Liver (tissue), 9 donors: ENCODE measurements around the gene NPIPA3. TPM values are rescaled to one million over a fixed set of nuclear protein-coding genes. Genes with fewer than 3 reads are reported as not detected.

Source experiments
- DNase-seq: peaks from one replicate; pipeline ENCODE4 v3.0.0-alpha.2; 2017; ENCODE audit warnings: low spot score
- H3K27ac ChIP-seq, 2 donors: one replicate each; pipeline ENCODE4 v1.7.0; 2013; ENCODE audit warnings: inconsistent platforms in 2 of 2, low read length in 2 of 2, control low read depth in 1 of 2, low read depth in 1 of 2, mild to moderate bottlenecking in 1 of 2
- H3K27me3 ChIP-seq, 4 donors: one replicate each; pipeline versions ENCODE4 v1.6.1 to v1.7.0; 2013; ENCODE audit warnings: low read length in 3 of 4, inconsistent platforms in 1 of 4, mild to moderate bottlenecking in 1 of 4, moderate library complexity in 1 of 4; ENCODE audit not compliant: control insufficient read depth in 4 of 4, insufficient read depth in 4 of 4
- H3K36me3 ChIP-seq, 4 donors: one replicate each; pipeline versions ENCODE4 v1.6.1 to v1.7.0; 2013; ENCODE audit warnings: low read length in 3 of 4, mild to moderate bottlenecking in 3 of 4, low read depth in 1 of 4, moderate library complexity in 1 of 4; ENCODE audit not compliant: control insufficient read depth in 4 of 4, insufficient read depth in 3 of 4
- H3K4me1 ChIP-seq, 4 donors: one replicate each; pipeline versions ENCODE4 v1.6.1 to v1.7.0; 2013; ENCODE audit warnings: low read length in 3 of 4, mild to moderate bottlenecking in 3 of 4, moderate library complexity in 1 of 4; ENCODE audit not compliant: control insufficient read depth in 4 of 4, insufficient read depth in 4 of 4
- H3K4me3 ChIP-seq, 3 donors: one replicate each; pipeline versions ENCODE4 v1.6.1 to v1.7.0; 2013; ENCODE audit warnings: low read length in 3 of 3, control low read depth in 1 of 3, low read depth in 1 of 3, mild to moderate bottlenecking in 1 of 3
- H3K9ac ChIP-seq, 2 donors: one replicate each; pipeline ENCODE4 v1.7.0; 2013; ENCODE audit warnings: low read length in 2 of 2, mild to moderate bottlenecking in 2 of 2, moderate library complexity in 2 of 2, control low read depth in 1 of 2, low read depth in 1 of 2
- H3K9me3 ChIP-seq, 4 donors: one replicate each; pipeline versions ENCODE4 v1.6.1 to v1.7.0; 2013; ENCODE audit warnings: low read length in 3 of 4; ENCODE audit not compliant: control insufficient read depth in 4 of 4
- CTCF ChIP-seq: fragments of 150-350 bp; IDR thresholded peaks from 2 replicates; pipeline ENCODE4 v1.5.1; 2017; ENCODE audit warnings: improper control_type of control experiment, low read depth, low read length; ENCODE audit not compliant: missing input control
- EGR1 ChIP-seq, 2 donors: IDR thresholded peaks; 2 replicates each; pipeline ENCODE4 v1.6.1; 2016 to 2018; ENCODE audit warnings: antibody characterized with exemption in 2 of 2, low read depth in 2 of 2
- FOXA1 ChIP-seq: IDR thresholded peaks from 2 replicates; pipeline ENCODE4 v1.6.1; 2016; ENCODE audit warnings: antibody characterized with exemption
- FOXA2 ChIP-seq: IDR thresholded peaks from 2 replicates; pipeline ENCODE4 v1.6.1; 2016; ENCODE audit warnings: antibody characterized with exemption
- GABPA ChIP-seq, 2 donors: IDR thresholded peaks in 1 of 2; conservative IDR thresholded peaks in 1 of 2; 2 replicates each; pipeline ENCODE4 v1.6.1; 2016; ENCODE audit warnings: antibody characterized with exemption in 2 of 2, mild to moderate bottlenecking in 1 of 2, moderate library complexity in 1 of 2
- HNF4A ChIP-seq, 2 donors: conservative IDR thresholded peaks; 2 replicates each; pipeline ENCODE4 v1.6.1; 2016; ENCODE audit warnings: antibody characterized with exemption in 2 of 2, mild to moderate bottlenecking in 2 of 2
- HNF4G ChIP-seq: IDR thresholded peaks from 2 replicates; pipeline ENCODE4 v1.6.1; 2016; ENCODE audit warnings: antibody characterized with exemption
- JUND ChIP-seq, 2 donors: IDR thresholded peaks; 2 replicates each; pipeline ENCODE4 v1.6.1; 2016; ENCODE audit warnings: antibody characterized with exemption in 2 of 2
- NR2F2 ChIP-seq: IDR thresholded peaks from 2 replicates; pipeline ENCODE4 v1.6.1; 2016; ENCODE audit warnings: antibody characterized with exemption
- RAD21 ChIP-seq, 2 donors: IDR thresholded peaks; 2 replicates each; pipeline ENCODE4 v1.6.1; 2016; ENCODE audit warnings: antibody characterized with exemption in 2 of 2, mild to moderate bottlenecking in 2 of 2
- RXRA ChIP-seq, 2 donors: IDR thresholded peaks; 2 replicates each; pipeline ENCODE4 v1.6.1; 2017 to 2018; ENCODE audit warnings: antibody characterized with exemption in 2 of 2, mild to moderate bottlenecking in 1 of 2
- SP1 ChIP-seq: IDR thresholded peaks from 2 replicates; pipeline ENCODE4 v1.6.1; 2018; ENCODE audit warnings: antibody characterized with exemption, mild to moderate bottlenecking
- TAF1 ChIP-seq: conservative IDR thresholded peaks from 2 replicates; pipeline ENCODE4 v1.6.1; 2016; ENCODE audit warnings: antibody characterized with exemption, mild to moderate bottlenecking
- YY1 ChIP-seq: IDR thresholded peaks from 2 replicates; pipeline ENCODE4 v1.6.1; 2016; ENCODE audit warnings: antibody characterized with exemption, mild to moderate bottlenecking
- WGBS: extraction: QIAGEN DNeasy Blood & Tissue Kit; methylation state at CpG from one replicate; pipeline ENCODE4 v1.1.7; 2013; 5-methylcytosine and 5-hydroxymethylcytosine counted together
- polyA plus RNA-seq, 2 donors: library from polyadenylated mRNA; stranded (reverse) in 1 of 2; unstranded in 1 of 2; fragments of 200-250 nt in 1 of 2; fragments of >200 nt in 1 of 2; fragmentation: Nextera tagmentation in 1 of 2; extraction: Ambion mirVana in 1 of 2; gene quantifications; one replicate each; pipeline versions ENCODE4 v1.2.1 to v1.2.3, GENCODE V29; 2013 to 2015
- total RNA-seq, 2 donors: library from RNA; depleted of rRNA; stranded (reverse); fragments of >200 nt; gene quantifications; one replicate each; pipeline ENCODE4 v1.2.3, GENCODE V29; 2014
- TF ChIP-seq, protein P1 (sequence below): IDR thresholded peaks from 2 replicates; pipeline ENCODE4 v1.6.1; 2016; ENCODE audit warnings: antibody characterized with exemption, mild to moderate bottlenecking
- TF ChIP-seq, protein P2 (sequence below): IDR thresholded peaks from 2 replicates; pipeline ENCODE4 v1.6.1; 2016; ENCODE audit warnings: antibody characterized with exemption
- TF ChIP-seq, protein P3 (sequence below): IDR thresholded peaks from 2 replicates; pipeline ENCODE4 v1.6.1; 2016; ENCODE audit warnings: antibody characterized with exemption
- TF ChIP-seq, protein P4 (sequence below): IDR thresholded peaks from 2 replicates; pipeline ENCODE4 v1.6.1; 2016; ENCODE audit warnings: antibody characterized with exemption
- donor health status: healthy.
- donor health status: healthy.
- donor health status: healthy.
- donor health status: healthy.
- donor health status: healthy.

NPIPA3 gene
- total and polyA plus RNA-seq, 4 donors: 0.22 to 0.75 (median 0.23) TPM; not detected in 1

DNA sequence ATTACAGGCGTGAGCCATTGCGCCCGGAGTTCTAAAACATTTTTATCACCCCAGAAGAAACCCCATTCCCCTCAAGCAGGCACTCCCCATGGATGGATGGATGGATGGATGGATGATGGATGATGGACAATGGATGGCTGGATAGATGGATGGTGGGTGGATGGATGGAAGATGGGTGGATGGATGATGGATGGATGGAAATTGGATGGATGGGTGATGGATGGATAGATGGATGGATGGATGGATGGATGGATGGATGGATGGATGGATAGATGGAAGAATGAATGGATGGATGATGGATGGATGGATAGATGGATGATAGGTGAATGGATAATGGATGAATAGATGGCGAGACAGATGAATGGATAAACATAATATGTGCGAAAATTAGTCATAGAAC, 25.6 kb upstream of the NPIPA3 start:
- no peak overlapping the region for H3K4me3 ChIP-seq
- no peak for DNase-seq
- H3K27ac ChIP-seq: no peak overlapping the region
- TF ChIP-seq GABPA (IDR thresholded peaks at IDR 0.05 in 1 of 2, conservative IDR thresholded peaks at IDR 0.05 in 1 of 2) (no peak), EGR1 (IDR thresholded peaks at IDR 0.05; ENCODE audit: low read depth in 2 of 2) (no peak), RAD21 (IDR thresholded peaks at IDR 0.05) (no peak), FOXA2 (no peak), FOXA1 (no peak), TAF1 (no peak), HNF4G (no peak), YY1 (no peak), RXRA (IDR thresholded peaks at IDR 0.05) (no peak), CTCF (no peak), HNF4A (conservative IDR thresholded peaks at IDR 0.05) (no peak), JUND (IDR thresholded peaks at IDR 0.05) (no peak), SP1 (no peak), NR2F2 (no peak)
- TF ChIP-seq, protein P1, sequence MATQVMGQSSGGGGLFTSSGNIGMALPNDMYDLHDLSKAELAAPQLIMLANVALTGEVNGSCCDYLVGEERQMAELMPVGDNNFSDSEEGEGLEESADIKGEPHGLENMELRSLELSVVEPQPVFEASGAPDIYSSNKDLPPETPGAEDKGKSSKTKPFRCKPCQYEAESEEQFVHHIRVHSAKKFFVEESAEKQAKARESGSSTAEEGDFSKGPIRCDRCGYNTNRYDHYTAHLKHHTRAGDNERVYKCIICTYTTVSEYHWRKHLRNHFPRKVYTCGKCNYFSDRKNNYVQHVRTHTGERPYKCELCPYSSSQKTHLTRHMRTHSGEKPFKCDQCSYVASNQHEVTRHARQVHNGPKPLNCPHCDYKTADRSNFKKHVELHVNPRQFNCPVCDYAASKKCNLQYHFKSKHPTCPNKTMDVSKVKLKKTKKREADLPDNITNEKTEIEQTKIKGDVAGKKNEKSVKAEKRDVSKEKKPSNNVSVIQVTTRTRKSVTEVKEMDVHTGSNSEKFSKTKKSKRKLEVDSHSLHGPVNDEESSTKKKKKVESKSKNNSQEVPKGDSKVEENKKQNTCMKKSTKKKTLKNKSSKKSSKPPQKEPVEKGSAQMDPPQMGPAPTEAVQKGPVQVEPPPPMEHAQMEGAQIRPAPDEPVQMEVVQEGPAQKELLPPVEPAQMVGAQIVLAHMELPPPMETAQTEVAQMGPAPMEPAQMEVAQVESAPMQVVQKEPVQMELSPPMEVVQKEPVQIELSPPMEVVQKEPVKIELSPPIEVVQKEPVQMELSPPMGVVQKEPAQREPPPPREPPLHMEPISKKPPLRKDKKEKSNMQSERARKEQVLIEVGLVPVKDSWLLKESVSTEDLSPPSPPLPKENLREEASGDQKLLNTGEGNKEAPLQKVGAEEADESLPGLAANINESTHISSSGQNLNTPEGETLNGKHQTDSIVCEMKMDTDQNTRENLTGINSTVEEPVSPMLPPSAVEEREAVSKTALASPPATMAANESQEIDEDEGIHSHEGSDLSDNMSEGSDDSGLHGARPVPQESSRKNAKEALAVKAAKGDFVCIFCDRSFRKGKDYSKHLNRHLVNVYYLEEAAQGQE: no peak
- TF ChIP-seq, protein P2, sequence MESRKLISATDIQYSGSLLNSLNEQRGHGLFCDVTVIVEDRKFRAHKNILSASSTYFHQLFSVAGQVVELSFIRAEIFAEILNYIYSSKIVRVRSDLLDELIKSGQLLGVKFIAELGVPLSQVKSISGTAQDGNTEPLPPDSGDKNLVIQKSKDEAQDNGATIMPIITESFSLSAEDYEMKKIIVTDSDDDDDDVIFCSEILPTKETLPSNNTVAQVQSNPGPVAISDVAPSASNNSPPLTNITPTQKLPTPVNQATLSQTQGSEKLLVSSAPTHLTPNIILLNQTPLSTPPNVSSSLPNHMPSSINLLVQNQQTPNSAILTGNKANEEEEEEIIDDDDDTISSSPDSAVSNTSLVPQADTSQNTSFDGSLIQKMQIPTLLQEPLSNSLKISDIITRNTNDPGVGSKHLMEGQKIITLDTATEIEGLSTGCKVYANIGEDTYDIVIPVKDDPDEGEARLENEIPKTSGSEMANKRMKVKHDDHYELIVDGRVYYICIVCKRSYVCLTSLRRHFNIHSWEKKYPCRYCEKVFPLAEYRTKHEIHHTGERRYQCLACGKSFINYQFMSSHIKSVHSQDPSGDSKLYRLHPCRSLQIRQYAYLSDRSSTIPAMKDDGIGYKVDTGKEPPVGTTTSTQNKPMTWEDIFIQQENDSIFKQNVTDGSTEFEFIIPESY: no peak
- TF ChIP-seq, protein P3, sequence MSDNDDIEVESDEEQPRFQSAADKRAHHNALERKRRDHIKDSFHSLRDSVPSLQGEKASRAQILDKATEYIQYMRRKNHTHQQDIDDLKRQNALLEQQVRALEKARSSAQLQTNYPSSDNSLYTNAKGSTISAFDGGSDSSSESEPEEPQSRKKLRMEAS: no peak
- TF ChIP-seq, protein P4, sequence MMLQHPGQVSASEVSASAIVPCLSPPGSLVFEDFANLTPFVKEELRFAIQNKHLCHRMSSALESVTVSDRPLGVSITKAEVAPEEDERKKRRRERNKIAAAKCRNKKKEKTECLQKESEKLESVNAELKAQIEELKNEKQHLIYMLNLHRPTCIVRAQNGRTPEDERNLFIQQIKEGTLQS: no peak
- no peaks in the 10 kb centered on the region for H3K36me3 ChIP-seq
- no peak overlapping the region for H3K9ac ChIP-seq
- 91% methylated on average over 5 of the region's 5 CpGs for WGBS
- no peaks in the 10 kb centered on the region for H3K27me3 ChIP-seq
- no peaks in the 10 kb centered on the region for H3K9me3 ChIP-seq
- peaks cover under 1 to 2% (median 1%) of the 10 kb centered on the region in 4 donors for H3K4me1 ChIP-seq
